Hepatocyte (in vitro differentiated cells): Measurements from ENCODE around the gene GOLGA3.

ENCODE experiments used
- EZH2 ChIP-seq: fragments of 200-600 bp; sonication (generic); IDR thresholded peaks from 2 replicates; pipeline ENCODE4 v1.6.1; 2016; ENCODE audit warnings: antibody characterized with exemption, mild to moderate bottlenecking, borderline replicate concordance
- TF ChIP-seq, protein P1 (sequence below): fragments of 200-600 bp; sonication (generic); IDR thresholded peaks from 2 replicates; pipeline ENCODE4 v1.5.1; 2016; ENCODE audit warnings: antibody characterized with exemption, mild to moderate bottlenecking; ENCODE audit not compliant: poor library complexity

DNA sequence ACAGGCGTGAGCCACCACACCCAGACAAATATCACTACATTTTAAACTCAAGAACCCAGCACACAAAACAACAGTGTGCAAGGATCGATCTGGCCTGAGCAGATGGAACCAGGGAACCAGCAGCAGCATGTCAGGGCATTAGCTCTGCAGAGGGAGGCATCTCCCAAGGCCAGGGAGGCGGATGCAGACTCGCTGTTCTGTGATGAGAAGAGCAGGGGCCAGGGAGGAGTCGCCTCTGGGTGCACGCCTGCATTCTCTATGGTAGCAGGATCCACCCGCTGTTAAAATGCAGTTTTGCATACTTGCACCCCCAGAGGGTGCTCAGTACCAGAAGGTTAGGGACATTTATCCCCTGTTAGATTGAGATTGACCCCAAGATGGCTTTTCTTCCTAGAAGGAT lies 100.2 kb downstream of the GOLGA3 start:
- TF ChIP-seq, protein P1, sequence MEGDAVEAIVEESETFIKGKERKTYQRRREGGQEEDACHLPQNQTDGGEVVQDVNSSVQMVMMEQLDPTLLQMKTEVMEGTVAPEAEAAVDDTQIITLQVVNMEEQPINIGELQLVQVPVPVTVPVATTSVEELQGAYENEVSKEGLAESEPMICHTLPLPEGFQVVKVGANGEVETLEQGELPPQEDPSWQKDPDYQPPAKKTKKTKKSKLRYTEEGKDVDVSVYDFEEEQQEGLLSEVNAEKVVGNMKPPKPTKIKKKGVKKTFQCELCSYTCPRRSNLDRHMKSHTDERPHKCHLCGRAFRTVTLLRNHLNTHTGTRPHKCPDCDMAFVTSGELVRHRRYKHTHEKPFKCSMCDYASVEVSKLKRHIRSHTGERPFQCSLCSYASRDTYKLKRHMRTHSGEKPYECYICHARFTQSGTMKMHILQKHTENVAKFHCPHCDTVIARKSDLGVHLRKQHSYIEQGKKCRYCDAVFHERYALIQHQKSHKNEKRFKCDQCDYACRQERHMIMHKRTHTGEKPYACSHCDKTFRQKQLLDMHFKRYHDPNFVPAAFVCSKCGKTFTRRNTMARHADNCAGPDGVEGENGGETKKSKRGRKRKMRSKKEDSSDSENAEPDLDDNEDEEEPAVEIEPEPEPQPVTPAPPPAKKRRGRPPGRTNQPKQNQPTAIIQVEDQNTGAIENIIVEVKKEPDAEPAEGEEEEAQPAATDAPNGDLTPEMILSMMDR: no peak
- no peak for TF ChIP-seq EZH2
